Measurements from ENCODE around the gene CCDC85C.
"Not testable (repeated sequence)": the region's sequence is repeated elsewhere in the genome, so short reads cannot be mapped to it uniquely, and the experiment has no call there.

The CCDC85C gene

GRCh38 chr14:99603471-99604277 is at the start of gene CCDC85C:
TSS of gene CCDC85C (minus strand) at chr14:99604207. CDS start at chr14:99603959, 248 bp downstream.
- Mint-ChIP-seq H3K4me3 (peak within 1 kb of the TSS; percentile 84), H3K27ac (peak within 1 kb of the TSS; percentile 95), H3K27me3 (peaks cover 31% of the 10 kb centered on the region), H3K4me1 (peaks cover 30% of the 10 kb centered on the region), H3K9me3 (no peaks in the 10 kb centered on the region), H3K36me3 (no peaks in the 10 kb centered on the region)
- CTCF ChIA-PET, result interaction anchor here (0.7 to 1.0 kb wide), 2 partner anchors 76 to 88 kb away, joined by 3 read pairs; no protein-coding TSS in a partner anchor
- peak; percentile 65 for DNase-seq

- no peaks in the 10 kb centered on the region for H3K4me1 Mint-ChIP-seq
- CTCF ChIA-PET, result no interaction called here
- no peaks in the 10 kb centered on the region for H3K9me3 Mint-ChIP-seq
- no peak overlapping the region for H3K27ac Mint-ChIP-seq
- no peaks in the 10 kb centered on the region for H3K36me3 Mint-ChIP-seq
- peaks cover 49% of the 10 kb centered on the region for H3K27me3 Mint-ChIP-seq
- DNase-seq, result no peak
- no peak overlapping the region for H3K4me3 Mint-ChIP-seq
These were observed 48.1 kb upstream of the CCDC85C start for GRCh38 chr14:99651953-99652746.

GRCh38 chr14:99650189-99650588 is 46.2 kb upstream of the CCDC85C start:
- Mint-ChIP-seq H3K4me1 (no peaks in the 10 kb centered on the region), H3K27ac (no peak overlapping the region), H3K27me3 (peaks cover 53% of the 10 kb centered on the region), H3K4me3 (no peak overlapping the region), H3K9me3 (no peaks in the 10 kb centered on the region), H3K36me3 (no peaks in the 10 kb centered on the region)
- CTCF ChIA-PET, result no interaction called here
- no peak for DNase-seq

- CTCF ChIA-PET, result no interaction called here
- Mint-ChIP-seq H3K27me3 (peaks cover 51% of the 10 kb centered on the region), H3K4me3 (no peak overlapping the region), H3K4me1 (no peaks in the 10 kb centered on the region), H3K27ac (no peak overlapping the region), H3K36me3 (no peaks in the 10 kb centered on the region), H3K9me3 (no peaks in the 10 kb centered on the region)
- no peak for DNase-seq
These were observed 45.6 kb upstream of the CCDC85C start for GRCh38 chr14:99649643-99650042.

- CTCF ChIA-PET, result no interaction called here
- Mint-ChIP-seq H3K9me3 (no peaks in the 10 kb centered on the region), H3K4me1 (no peaks in the 10 kb centered on the region), H3K27me3 (peaks cover 51% of the 10 kb centered on the region), H3K36me3 (no peaks in the 10 kb centered on the region), H3K4me3 (no peak overlapping the region), H3K27ac (no peak overlapping the region)
- no peak for DNase-seq
These were observed 45.2 kb upstream of the CCDC85C start for GRCh38 chr14:99649219-99649618.

- no peak overlapping the region for H3K27ac Mint-ChIP-seq
- no peaks in the 10 kb centered on the region for H3K9me3 Mint-ChIP-seq
- peaks cover 53% of the 10 kb centered on the region for H3K27me3 Mint-ChIP-seq
- CTCF ChIA-PET, result no interaction called here
- no peak for DNase-seq
- H3K4me1 Mint-ChIP-seq, result no peaks in the 10 kb centered on the region
- H3K4me3 Mint-ChIP-seq, result no peak overlapping the region
- no peaks in the 10 kb centered on the region for H3K36me3 Mint-ChIP-seq
These were observed 44.2 kb upstream of the CCDC85C start for GRCh38 chr14:99648027-99648784.

GRCh38 chr14:99647411-99647810 is 43.4 kb upstream of the CCDC85C start:
- Mint-ChIP-seq H3K4me1 (no peaks in the 10 kb centered on the region), H3K4me3 (no peak overlapping the region), H3K9me3 (no peaks in the 10 kb centered on the region), H3K27me3 (peaks cover 57% of the 10 kb centered on the region), H3K36me3 (no peaks in the 10 kb centered on the region), H3K27ac (no peak overlapping the region)
- CTCF ChIA-PET, result no interaction called here
- no peak for DNase-seq

GRCh38 chr14:99645545-99646505 is 41.8 kb upstream of the CCDC85C start:
- CTCF ChIA-PET, result no interaction called here
- Mint-ChIP-seq H3K27ac (no peak overlapping the region), H3K36me3 (no peaks in the 10 kb centered on the region), H3K27me3 (peaks cover 51% of the 10 kb centered on the region), H3K9me3 (no peaks in the 10 kb centered on the region), H3K4me3 (no peak overlapping the region), H3K4me1 (no peaks in the 10 kb centered on the region)
- DNase-seq, result no peak

GRCh38 chr14:99644723-99645544 is 40.9 kb upstream of the CCDC85C start, which contains the start of gene HHIPL1:
TSS of gene HHIPL1 (plus strand) at chr14:99645129. CDS start at chr14:99645208, 79 bp downstream.
- Mint-ChIP-seq H3K27ac (no peak within 1 kb of the TSS), H3K4me1 (no peaks in the 10 kb centered on the region), H3K9me3 (no peaks in the 10 kb centered on the region), H3K27me3 (peaks cover 51% of the 10 kb centered on the region), H3K36me3 (no peaks in the 10 kb centered on the region), H3K4me3 (no peak within 1 kb of the TSS)
- no peak for DNase-seq
- CTCF ChIA-PET, result no interaction called here

- Mint-ChIP-seq H3K27me3 (peaks cover 51% of the 10 kb centered on the region), H3K9me3 (no peaks in the 10 kb centered on the region), H3K4me3 (no peak overlapping the region), H3K4me1 (no peaks in the 10 kb centered on the region), H3K36me3 (no peaks in the 10 kb centered on the region), H3K27ac (no peak overlapping the region)
- CTCF ChIA-PET, result no interaction called here
- no peak for DNase-seq
These were observed 40.1 kb upstream of the CCDC85C start for GRCh38 chr14:99644035-99644587.

- H3K9me3 Mint-ChIP-seq, result no peaks in the 10 kb centered on the region
- H3K27me3 Mint-ChIP-seq, result peaks cover 51% of the 10 kb centered on the region
- no peak for DNase-seq
- no peaks in the 10 kb centered on the region for H3K4me1 Mint-ChIP-seq
- no peak overlapping the region for H3K4me3 Mint-ChIP-seq
- H3K36me3 Mint-ChIP-seq, result no peaks in the 10 kb centered on the region
- CTCF ChIA-PET, result no interaction called here
- H3K27ac Mint-ChIP-seq, result no peak overlapping the region
These were observed 39.3 kb upstream of the CCDC85C start for GRCh38 chr14:99643343-99643742.

- H3K4me1 Mint-ChIP-seq, H3K4me3 Mint-ChIP-seq, H3K36me3 Mint-ChIP-seq, H3K27ac Mint-ChIP-seq, H3K9me3 Mint-ChIP-seq, DNase-seq, CTCF ChIA-PET: not testable (repeated sequence)
- H3K27me3 Mint-ChIP-seq, result peaks cover 48% of the 10 kb centered on the region
These were observed 38.8 kb upstream of the CCDC85C start for GRCh38 chr14:99642771-99643170.

GRCh38 chr14:99637624-99638023 is 33.6 kb upstream of the CCDC85C start:
- Mint-ChIP-seq H3K4me3 (no peak overlapping the region), H3K9me3 (no peaks in the 10 kb centered on the region), H3K27me3 (peaks cover 12% of the 10 kb centered on the region), H3K36me3 (no peaks in the 10 kb centered on the region), H3K4me1 (no peaks in the 10 kb centered on the region), H3K27ac (no peak overlapping the region)
- no peak for DNase-seq
- CTCF ChIA-PET, result no interaction called here

All from activated naive CD4-positive, alpha-beta T cell treated with anti-CD3 and anti-CD28 coated beads, Interleukin-2, amount 10 ng/mL, durations not matched to agents 7 days and 5 days (primary cell).